Coronary artery (tissue), 2 donors: ENCODE data around the gene FBLN2.

Source experiments
- DNase-seq: peaks from one replicate; pipeline ENCODE4 v3.0.0-alpha.2; 2017; ENCODE audit warnings: low spot score
- H3K27ac ChIP-seq, 2 donors: fragments of 200-600 bp; sonication (generic); one replicate each; pipeline ENCODE4 v1.5.1; 2016 to 2019
- H3K4me3 ChIP-seq: fragments of 200-600 bp; sonication (generic); 2 replicates; pipeline ENCODE4 v1.5.1; 2016; ENCODE audit warnings: mild to moderate bottlenecking, moderate library complexity
- TF ChIP-seq, protein P1 (sequence below): fragments of 200-600 bp; sonication (generic); IDR thresholded peaks from one replicate; pipeline ENCODE4 v1.5.1; 2019; ENCODE audit warnings: antibody characterized with exemption

The FBLN2 gene

DNA sequence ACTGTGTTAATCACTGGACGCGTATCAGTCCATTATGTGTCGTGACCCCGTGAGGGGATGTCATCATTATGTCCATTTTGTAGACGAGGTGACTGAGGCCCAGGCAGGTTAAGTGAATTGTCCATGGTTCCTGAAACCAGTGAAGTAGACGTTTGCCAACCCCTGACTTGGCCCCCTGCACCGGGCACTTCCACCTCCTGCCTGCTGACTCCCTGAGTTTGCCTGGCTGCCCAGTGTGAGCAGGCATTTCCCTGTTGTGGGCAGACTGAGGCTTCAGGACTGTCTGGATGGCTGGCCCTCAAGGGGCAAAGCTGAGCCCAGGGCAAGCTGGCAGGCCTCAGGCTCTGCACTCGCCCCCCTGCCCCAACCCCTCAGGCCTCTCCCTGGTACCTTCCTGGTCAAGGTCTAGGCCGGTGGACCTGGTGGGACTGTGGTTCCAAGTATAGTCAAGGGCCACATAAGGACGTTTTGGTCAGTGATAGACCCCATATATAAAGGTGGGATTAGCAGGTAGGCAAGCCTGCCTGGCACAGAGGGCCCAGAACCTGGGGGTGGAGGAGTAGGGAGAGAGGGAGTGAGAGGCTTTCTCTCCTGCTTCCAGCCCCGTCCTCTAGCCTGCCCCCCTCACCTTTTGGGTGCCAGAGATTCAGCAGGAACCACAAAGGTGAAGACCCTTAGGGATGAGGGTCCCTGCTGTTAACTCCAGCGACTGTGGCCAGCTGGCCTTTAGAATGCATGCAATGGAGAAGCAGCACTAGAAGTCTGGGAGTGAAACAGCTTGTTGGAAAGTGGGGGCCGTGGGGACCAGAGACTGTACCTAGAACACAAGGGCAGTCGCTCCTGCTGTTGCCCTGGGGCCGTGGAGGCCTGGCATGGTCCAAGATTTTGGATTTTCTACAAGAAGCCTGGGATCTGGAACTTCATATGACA, 34.6 kb downstream of the FBLN2 start:
- TF ChIP-seq, protein P1, sequence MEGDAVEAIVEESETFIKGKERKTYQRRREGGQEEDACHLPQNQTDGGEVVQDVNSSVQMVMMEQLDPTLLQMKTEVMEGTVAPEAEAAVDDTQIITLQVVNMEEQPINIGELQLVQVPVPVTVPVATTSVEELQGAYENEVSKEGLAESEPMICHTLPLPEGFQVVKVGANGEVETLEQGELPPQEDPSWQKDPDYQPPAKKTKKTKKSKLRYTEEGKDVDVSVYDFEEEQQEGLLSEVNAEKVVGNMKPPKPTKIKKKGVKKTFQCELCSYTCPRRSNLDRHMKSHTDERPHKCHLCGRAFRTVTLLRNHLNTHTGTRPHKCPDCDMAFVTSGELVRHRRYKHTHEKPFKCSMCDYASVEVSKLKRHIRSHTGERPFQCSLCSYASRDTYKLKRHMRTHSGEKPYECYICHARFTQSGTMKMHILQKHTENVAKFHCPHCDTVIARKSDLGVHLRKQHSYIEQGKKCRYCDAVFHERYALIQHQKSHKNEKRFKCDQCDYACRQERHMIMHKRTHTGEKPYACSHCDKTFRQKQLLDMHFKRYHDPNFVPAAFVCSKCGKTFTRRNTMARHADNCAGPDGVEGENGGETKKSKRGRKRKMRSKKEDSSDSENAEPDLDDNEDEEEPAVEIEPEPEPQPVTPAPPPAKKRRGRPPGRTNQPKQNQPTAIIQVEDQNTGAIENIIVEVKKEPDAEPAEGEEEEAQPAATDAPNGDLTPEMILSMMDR: no peak
- Histone ChIP-seq H3K4me3 (no peak overlapping the region), H3K27ac (no peak overlapping the region)
- no peak for DNase-seq

DNA sequence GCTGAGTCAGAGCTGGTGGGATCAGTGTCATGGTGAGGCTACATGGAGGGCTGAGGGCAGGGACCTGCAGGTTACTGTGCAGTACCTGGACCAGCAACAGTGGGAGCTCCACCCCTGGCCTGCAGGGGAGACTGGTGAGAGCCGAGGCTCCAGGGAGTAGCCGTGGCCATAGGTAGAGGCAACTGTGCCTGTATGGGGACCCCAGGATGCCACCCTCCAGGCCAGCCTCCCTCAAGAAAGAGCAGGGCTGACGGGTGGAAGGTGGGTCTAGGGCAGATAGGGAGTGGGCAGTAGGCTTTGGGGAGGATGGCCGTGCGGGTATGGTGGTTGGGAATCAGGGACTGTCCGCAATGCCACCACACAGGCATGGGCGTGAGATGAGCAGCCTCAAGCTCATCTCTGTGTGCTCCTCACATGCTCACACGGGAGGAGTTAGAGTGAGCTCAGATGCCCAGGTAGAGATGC, 35.5 kb downstream of the FBLN2 start:
- H3K27ac ChIP-seq: no peak overlapping the region
- H3K4me3 ChIP-seq: no peak overlapping the region
- no peak for DNase-seq
- TF ChIP-seq, protein P1: no peak

DNA sequence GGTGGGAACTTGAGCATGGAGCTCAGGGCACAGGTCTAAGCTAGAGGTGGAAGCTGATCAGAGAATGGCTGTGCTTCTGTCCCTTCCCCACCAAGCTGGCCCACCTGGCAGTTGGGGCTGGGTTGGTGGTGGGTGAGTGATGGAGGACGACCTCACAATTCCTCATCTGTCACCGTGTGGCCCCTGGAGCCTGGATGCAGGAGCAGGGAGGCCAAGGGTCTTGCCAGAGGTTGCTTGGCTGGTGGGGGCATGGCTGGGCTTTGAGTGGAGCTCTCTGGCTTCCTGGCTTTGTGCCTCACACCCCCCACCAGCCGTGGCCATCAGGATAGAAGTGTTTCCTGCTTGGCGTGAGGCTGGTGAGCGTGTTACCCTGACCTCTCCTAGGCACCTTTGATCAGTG, 36.0 kb downstream of the FBLN2 start:
- DNase-seq: no peak
- Histone ChIP-seq H3K4me3 (no peak overlapping the region), H3K27ac (no peak overlapping the region)
- TF ChIP-seq, protein P1: no peak

GRCh38 chr3:13587442-13587841, 38.5 kb downstream of the FBLN2 start:
- DNase-seq: no peak
- no peak overlapping the region for H3K4me3 ChIP-seq
- TF ChIP-seq, protein P1: no peak
- H3K27ac ChIP-seq: no peak overlapping the region

GRCh38 chr3:13588221-13588701, 39.3 kb downstream of the FBLN2 start:
- Histone ChIP-seq H3K4me3 (no peak overlapping the region), H3K27ac (no peak overlapping the region)
- DNase-seq: no peak
- TF ChIP-seq, protein P1: no peak

GRCh38 chr3:13588993-13589392, 40.1 kb downstream of the FBLN2 start:
- no peak for DNase-seq
- TF ChIP-seq, protein P1: no peak
- H3K4me3 ChIP-seq: no peak overlapping the region
- no peak overlapping the region for H3K27ac ChIP-seq
